ENCODE measurements around the gene TUBG1.

GRCh38 chr17:42561897-42562387 is 47.5 kb upstream of the TUBG1 start, which contains the start of gene COASY:
- TF ChIP-seq EGR1 (IDR thresholded peaks at IDR 0.05), result no peak
- TF ChIP-seq RAD21 (IDR thresholded peaks at IDR 0.05; ENCODE audit: low read depth), result no peak
- no peak for TF ChIP-seq CREB1 (IDR thresholded peaks at IDR 0.05; ENCODE audit: low read depth)
- TF ChIP-seq MAX (IDR thresholded peaks at IDR 0.05), result peak; percentile 88
- 0 out of 2 replicates have a peak, but pooled peaks have one; percentile 20 for TF ChIP-seq USF1 (IDR thresholded peaks at IDR 0.05)
- TF ChIP-seq YY1 (IDR thresholded peaks at IDR 0.05; ENCODE audit: low read depth), result peak; percentile 62
- no peak for TF ChIP-seq EP300 (IDR thresholded peaks at IDR 0.05; ENCODE audit: borderline replicate concordance)

Measured in Ishikawa (cell line).